Measurements from ENCODE around the gene EDN2.

EDN2 gene

GRCh38 chr1:41454406-41454805 is 30.1 kb downstream of the EDN2 start:
- H3K79me2 ChIP-seq (ENCODE audit: control insufficient read depth, low read length): no peaks in the 10 kb centered on the region
- H3F3A ChIP-seq (ENCODE audit: control insufficient read depth, insufficient read depth): no peaks in the 10 kb centered on the region
- H3K9me3 ChIP-seq (ENCODE audit: control insufficient read depth, insufficient read depth, low read length): no peaks in the 10 kb centered on the region
- H3K4me1 ChIP-seq (ENCODE audit: control insufficient read depth, low read length): no peaks in the 10 kb centered on the region
- H3K4me3 ChIP-seq (ENCODE audit: low read length): no peak overlapping the region
- H4K20me1 ChIP-seq (ENCODE audit: control insufficient read depth, insufficient read depth, low read depth, low read length): no peaks in the 10 kb centered on the region
- no peak overlapping the region for H3K27ac ChIP-seq (ENCODE audit: low read depth, low read length)
- TF ChIP-seq CTCF (IDR thresholded peaks at IDR 0.05; ENCODE audit: low read depth, low read length, poor library complexity, severe bottlenecking) (no peak), EZH2phosphoT487 (IDR thresholded peaks at IDR 0.05; ENCODE audit: borderline replicate concordance, low read length) (no peak)
- no peak overlapping the region for H3K4me2 ChIP-seq (ENCODE audit: low read length)
- H3K36me3 ChIP-seq (ENCODE audit: control insufficient read depth, low read length): no peaks in the 10 kb centered on the region
- no peaks in the 10 kb centered on the region for H3K27me3 ChIP-seq (ENCODE audit: control insufficient read depth, low read length)
- H3K9me2 ChIP-seq (replicated peaks; ENCODE audit: control insufficient read depth, low read length): no peaks in the 10 kb centered on the region

GRCh38 chr1:41452704-41453290 is 31.7 kb downstream of the EDN2 start:
- Histone ChIP-seq H4K20me1 (ENCODE audit: control insufficient read depth, insufficient read depth, low read depth, low read length) (no peaks in the 10 kb centered on the region), H3K79me2 (ENCODE audit: control insufficient read depth, low read length) (no peaks in the 10 kb centered on the region), H3K27me3 (ENCODE audit: control insufficient read depth, low read length) (peaks cover 1% of the 10 kb centered on the region; the same call in 1 of the 2 replicates), H3K4me2 (ENCODE audit: low read length) (no peak overlapping the region), H3K4me1 (ENCODE audit: control insufficient read depth, low read length) (no peaks in the 10 kb centered on the region), H3K4me3 (ENCODE audit: low read length) (no peak overlapping the region), H3K9me2 (replicated peaks; ENCODE audit: control insufficient read depth, low read length) (no peaks in the 10 kb centered on the region), H3F3A (ENCODE audit: control insufficient read depth, insufficient read depth) (no peaks in the 10 kb centered on the region), H3K9me3 (ENCODE audit: control insufficient read depth, insufficient read depth, low read length) (no peaks in the 10 kb centered on the region), H3K36me3 (ENCODE audit: control insufficient read depth, low read length) (no peaks in the 10 kb centered on the region), H3K27ac (ENCODE audit: low read depth, low read length) (no peak overlapping the region)
- TF ChIP-seq CTCF (IDR thresholded peaks at IDR 0.05; ENCODE audit: low read depth, low read length, poor library complexity, severe bottlenecking): no peak
- TF ChIP-seq EZH2phosphoT487 (IDR thresholded peaks at IDR 0.05; ENCODE audit: borderline replicate concordance, low read length): no peak

- H3K27me3 ChIP-seq (ENCODE audit: control insufficient read depth, low read length): peaks cover 2% of the 10 kb centered on the region; the same call in 1 of the 2 replicates
- no peak overlapping the region for H3K27ac ChIP-seq (ENCODE audit: low read depth, low read length)
- H3K79me2 ChIP-seq (ENCODE audit: control insufficient read depth, low read length): no peaks in the 10 kb centered on the region
- no peaks in the 10 kb centered on the region for H3F3A ChIP-seq (ENCODE audit: control insufficient read depth, insufficient read depth)
- H3K9me3 ChIP-seq (ENCODE audit: control insufficient read depth, insufficient read depth, low read length): no peaks in the 10 kb centered on the region
- no peaks in the 10 kb centered on the region for H3K4me1 ChIP-seq (ENCODE audit: control insufficient read depth, low read length)
- H3K4me2 ChIP-seq (ENCODE audit: low read length): no peak overlapping the region
- no peaks in the 10 kb centered on the region for H3K36me3 ChIP-seq (ENCODE audit: control insufficient read depth, low read length)
- H3K9me2 ChIP-seq (replicated peaks; ENCODE audit: control insufficient read depth, low read length): no peaks in the 10 kb centered on the region
- H4K20me1 ChIP-seq (ENCODE audit: control insufficient read depth, insufficient read depth, low read depth, low read length): no peaks in the 10 kb centered on the region
- TF ChIP-seq CTCF (IDR thresholded peaks at IDR 0.05; ENCODE audit: low read depth, low read length, poor library complexity, severe bottlenecking): no peak
- TF ChIP-seq EZH2phosphoT487 (IDR thresholded peaks at IDR 0.05; ENCODE audit: borderline replicate concordance, low read length): no peak
- no peak overlapping the region for H3K4me3 ChIP-seq (ENCODE audit: low read length)
Measured at GRCh38 chr1:41450747-41451285, 33.7 kb downstream of the EDN2 start.

Data from DOHH2 (cell line).